Mucosa of gallbladder (tissue), 1 donor: ENCODE data around the gene PRSS36. TPM values are rescaled to one million over a fixed set of nuclear protein-coding genes. Genes with fewer than 3 reads are reported as not detected.
"Not testable (repeated sequence)": the region's sequence is repeated elsewhere in the genome, so short reads cannot be mapped to it uniquely, and the experiment has no call there.

Source experiments
- DNase-seq: peaks from one replicate; pipeline ENCODE4 v3.0.0-alpha.2; 2020; ENCODE audit warnings: low spot score
- total RNA-seq: library from RNA; stranded (reverse); gene quantifications from one replicate; pipeline ENCODE4 v1.2.1, GENCODE V29; 2021
- donor health status: DM: no; HTN: no; CAD: no.

Gene PRSS36
- total RNA-seq, 1 donor from 2014 or later = 5.7 TPM

- no peak for DNase-seq
Measured at GRCh38 chr16:31184888-31185287, 35.0 kb upstream of the PRSS36 start.

GRCh38 chr16:31183432-31184428, 33.9 kb upstream of the PRSS36 start:
- no peak for DNase-seq

- no peak for DNase-seq
Measured at GRCh38 chr16:31182391-31182790, 32.5 kb upstream of the PRSS36 start.

- peak; percentile 19 for DNase-seq
Measured at GRCh38 chr16:31181102-31181830, 31.4 kb upstream of the PRSS36 start.

- peak; percentile 93 for DNase-seq
Measured at GRCh38 chr16:31179747-31180459, 30.0 kb upstream of the PRSS36 start, which contains the start of gene FUS. Gene FUS (plus strand): TSS chr16:31180139. CDS start chr16:31180215, 76 bp downstream.

- no peak for DNase-seq
Measured at GRCh38 chr16:31179219-31179746, 29.4 kb upstream of the PRSS36 start.

GRCh38 chr16:31177136-31177535, 27.3 kb upstream of the PRSS36 start:
- DNase-seq = no peak

GRCh38 chr16:31170048-31170447, 20.2 kb upstream of the PRSS36 start:
- not testable (repeated sequence) for DNase-seq

GRCh38 chr16:31168848-31169247, 19.0 kb upstream of the PRSS36 start:
- no peak for DNase-seq

GRCh38 chr16:31167315-31167714, 17.4 kb upstream of the PRSS36 start:
- no peak for DNase-seq

GRCh38 chr16:31157136-31157535, 7.3 kb upstream of the PRSS36 start:
- no peak for DNase-seq

- not testable (repeated sequence) for DNase-seq
Measured at GRCh38 chr16:31150976-31151375, 1.1 kb upstream of the PRSS36 start.

- no peak for DNase-seq
Measured at GRCh38 chr16:31149332-31149731, 534 bp downstream of the PRSS36 start.

GRCh38 chr16:31148896-31149295, 970 bp downstream of the PRSS36 start:
- DNase-seq = no peak

GRCh38 chr16:31148281-31148728, 1.6 kb downstream of the PRSS36 start:
- peak; percentile 65 for DNase-seq

- DNase-seq = no peak
Measured at GRCh38 chr16:31147574-31147973, 2.3 kb downstream of the PRSS36 start.

GRCh38 chr16:31145398-31145990, 4.4 kb downstream of the PRSS36 start:
- no peak for DNase-seq

GRCh38 chr16:31144418-31144817, 5.4 kb downstream of the PRSS36 start:
- not testable (repeated sequence) for DNase-seq

GRCh38 chr16:31143694-31144148, 6.1 kb downstream of the PRSS36 start:
- DNase-seq = no peak

GRCh38 chr16:31143011-31143693, 6.7 kb downstream of the PRSS36 start:
- no peak for DNase-seq
